Activated CD4-positive, alpha-beta T cell treated with anti-CD3 and anti-CD28 coated beads, Interleukin-2, amount 50 U/mL, for 24 hours (primary cell): ENCODE results near the gene IGF1R.

Experiments
- DNase-seq, 2 donors: peaks; one replicate each; pipeline ENCODE4 v3.0.0-alpha.2; 2020; ENCODE audit warnings: low read depth in 1 of 2, low spot score in 1 of 2

Gene IGF1R

DNA sequence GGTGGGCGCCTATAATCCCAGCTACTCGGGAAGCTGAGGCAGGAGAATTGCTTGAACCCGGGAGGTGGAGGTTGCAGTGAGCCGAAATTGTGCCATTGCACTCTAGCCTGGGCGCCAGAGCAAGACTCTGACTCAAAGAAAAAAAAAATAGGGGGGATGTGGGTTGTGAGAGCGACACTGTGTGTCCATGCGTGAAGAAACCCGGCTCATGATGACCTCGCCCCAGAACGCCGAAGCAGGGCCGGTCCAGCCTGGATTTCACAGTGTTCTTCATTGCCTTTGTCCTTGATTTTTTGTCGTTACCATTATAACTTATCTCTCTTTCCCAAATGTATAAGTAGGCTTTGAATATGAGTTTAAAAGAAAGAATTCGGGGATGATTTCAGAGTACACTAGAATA is 230.5 kb downstream of the IGF1R start:
- no peak for DNase-seq

DNA sequence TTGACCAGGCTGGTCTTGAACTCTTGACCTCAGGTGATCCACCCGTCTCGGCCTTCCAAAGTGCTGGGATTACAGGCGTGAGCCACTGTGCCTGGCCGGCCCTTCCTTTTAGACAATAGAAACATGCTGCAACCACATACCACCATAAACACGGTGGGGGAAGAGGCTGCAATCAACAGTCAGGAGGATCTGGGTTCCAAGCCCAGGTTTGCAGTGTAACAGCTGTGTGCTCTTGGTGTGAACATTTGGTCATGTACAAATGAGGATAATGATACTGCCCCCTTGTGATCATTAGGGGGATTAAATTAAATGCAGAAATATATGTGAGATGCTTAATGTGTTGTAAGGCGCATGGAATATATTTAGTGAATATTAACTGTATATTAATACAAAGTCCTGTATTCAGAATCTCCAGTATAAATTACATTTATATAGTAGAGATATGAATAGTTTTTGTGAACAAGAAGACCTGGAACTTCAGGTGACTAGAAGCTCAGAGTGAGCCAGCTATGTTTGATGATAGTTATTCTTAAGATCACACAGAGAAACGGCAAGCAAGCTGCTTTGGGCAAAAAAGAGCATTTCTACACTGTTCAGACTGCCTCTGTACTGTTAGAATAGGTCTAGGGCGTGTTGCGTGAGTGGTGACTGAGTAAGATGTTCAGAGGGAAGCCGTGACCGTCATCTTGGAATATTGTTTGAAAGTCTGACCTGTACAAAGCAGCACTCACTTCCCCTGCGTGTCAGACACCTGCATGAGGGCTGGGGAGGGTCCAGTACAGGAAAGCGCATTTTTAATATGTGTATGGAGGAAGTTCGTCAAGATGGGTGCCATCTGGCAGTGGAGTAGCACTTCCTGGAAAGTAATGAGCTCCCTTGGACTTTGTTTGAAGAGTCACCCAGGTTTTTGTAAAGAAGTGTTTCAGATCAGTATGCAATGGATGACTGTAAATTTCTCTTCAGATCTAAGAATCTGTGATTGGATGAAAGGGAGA is 233.5 kb downstream of the IGF1R start:
- DNase-seq, result no peak

DNA sequence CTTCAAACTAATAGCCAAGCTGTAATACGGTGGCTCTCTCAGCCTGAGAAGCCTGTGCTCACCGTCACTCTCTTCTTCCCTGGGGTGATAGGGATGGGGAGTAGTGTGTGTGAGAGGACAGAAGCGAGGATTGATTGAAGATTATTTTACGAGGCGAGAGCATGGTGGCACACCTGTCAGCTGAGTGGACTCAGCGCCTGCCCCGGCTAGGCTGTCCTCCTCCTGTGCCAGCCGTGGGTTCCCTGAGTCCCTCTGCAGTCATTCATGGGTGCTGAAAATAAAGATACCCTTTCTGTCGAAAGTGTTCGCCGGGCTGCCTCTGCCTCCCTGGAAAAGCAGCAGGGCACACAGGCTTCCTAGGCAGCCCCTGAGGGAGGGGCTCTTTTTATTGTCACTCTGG is 235.1 kb downstream of the IGF1R start:
- no peak for DNase-seq

DNA sequence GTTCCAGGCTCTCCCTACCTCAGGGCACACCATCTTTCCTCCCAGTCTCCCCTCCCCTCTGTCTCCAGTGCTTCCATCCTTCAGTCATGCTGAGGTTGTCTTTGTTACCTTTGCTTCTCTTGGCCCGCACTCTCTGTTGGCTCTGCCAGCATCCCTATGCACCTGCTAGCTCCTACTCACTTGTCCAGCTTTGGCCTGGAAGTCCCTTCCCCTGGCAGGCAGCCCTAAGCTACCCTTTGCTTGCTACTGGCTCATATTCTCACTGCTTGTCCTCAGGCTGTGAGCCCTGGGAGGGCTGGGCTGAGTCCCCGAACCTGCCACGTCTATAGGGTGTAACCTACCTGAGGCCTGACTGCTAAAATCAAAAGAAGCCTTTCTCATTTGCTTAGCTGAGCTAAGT is 236.6 kb downstream of the IGF1R start:
- no peak for DNase-seq

DNA sequence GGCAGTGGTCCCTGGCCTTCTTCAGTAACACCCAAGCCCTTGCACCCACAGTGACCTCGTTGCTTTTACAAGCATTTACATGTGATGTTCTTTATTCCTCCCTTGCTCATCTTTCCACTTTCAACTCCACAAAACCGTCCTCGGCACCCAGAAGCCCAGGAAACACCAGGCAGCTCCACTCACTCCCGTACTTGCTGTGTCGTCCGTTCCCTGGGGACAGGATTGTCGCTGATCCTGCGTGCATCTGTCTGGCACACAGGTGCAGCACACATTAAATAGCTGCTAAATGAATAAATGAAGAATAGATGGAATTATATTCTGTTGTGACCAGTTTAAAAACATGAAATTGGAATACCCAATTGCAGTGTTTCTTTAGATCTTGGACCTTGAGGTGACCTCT is 239.6 kb downstream of the IGF1R start:
- DNase-seq, result no peak

DNA sequence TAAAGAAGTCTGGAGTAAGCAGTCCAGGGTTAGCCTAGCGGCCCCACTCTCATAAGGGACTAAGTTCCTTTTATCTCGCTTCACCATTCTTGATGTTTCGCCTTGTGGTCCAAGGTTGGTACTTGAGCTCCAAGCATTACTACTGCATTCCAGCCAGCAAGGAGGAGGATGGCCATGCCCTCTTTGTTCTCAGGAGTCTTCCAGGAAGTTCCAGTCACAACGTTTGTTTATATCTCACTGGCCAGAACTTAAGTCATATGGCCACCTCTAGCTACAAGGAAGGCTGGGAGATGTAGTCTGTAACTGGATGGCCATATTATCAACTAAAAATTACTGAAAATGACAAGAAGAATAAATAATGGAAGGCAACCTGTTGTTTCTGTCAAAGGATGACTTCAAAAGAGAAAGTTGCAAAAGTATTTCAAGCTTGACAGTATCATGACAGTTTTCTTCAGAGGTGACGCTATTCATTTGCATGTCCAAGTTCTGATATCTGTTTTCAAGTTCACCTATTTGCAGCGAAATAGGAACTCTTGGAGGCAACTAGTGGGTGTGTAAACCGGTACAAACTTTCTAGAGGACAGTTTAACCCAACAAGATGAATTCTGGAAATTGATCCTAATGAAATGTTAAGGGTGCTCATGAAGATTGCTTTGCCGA is 240.6 kb downstream of the IGF1R start:
- no peak for DNase-seq

DNA sequence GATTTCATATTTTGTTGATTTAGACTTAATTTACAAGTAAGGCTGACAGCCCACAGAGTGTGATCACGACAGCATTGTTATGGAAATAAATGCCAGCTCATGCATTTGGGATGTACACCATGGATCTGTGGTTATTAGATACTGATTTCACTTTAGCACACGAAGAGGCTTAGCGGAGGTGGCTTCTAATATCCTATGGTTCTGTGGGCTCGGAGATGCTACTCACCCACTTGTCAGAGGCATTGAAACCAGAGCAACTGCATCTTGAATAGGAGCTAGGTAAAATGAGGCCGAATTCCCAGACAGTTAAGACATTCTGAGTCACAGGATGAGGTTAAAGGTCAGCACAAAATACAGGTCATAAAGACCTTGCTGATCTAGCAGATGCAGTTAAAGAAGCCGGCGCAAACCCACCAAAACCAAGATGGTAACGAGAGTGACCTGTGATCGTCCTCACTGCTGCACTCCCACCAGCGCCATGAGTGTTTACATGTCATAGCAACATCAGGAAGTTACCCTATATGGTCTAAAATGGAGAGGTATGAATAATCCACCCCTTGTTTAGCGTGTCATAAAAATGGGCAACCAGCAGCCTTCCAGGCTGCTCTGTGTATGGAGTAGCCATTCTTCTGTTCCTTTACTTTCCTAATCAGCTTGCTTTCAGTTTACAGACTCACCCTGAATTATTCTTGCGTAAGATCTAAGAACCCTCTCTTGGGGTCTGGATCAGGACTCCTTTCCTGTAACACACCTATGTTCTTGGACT is 241.8 kb downstream of the IGF1R start:
- DNase-seq, result no peak

DNA sequence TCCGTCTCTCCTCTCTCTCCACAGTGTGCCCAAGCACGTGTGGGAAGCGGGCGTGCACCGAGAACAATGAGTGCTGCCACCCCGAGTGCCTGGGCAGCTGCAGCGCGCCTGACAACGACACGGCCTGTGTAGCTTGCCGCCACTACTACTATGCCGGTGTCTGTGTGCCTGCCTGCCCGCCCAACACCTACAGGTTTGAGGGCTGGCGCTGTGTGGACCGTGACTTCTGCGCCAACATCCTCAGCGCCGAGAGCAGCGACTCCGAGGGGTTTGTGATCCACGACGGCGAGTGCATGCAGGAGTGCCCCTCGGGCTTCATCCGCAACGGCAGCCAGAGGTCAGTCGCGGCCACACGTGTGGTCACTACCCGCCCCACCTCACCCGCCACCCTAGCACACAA is 243.0 kb downstream of the IGF1R start:
- no peak for DNase-seq

DNA sequence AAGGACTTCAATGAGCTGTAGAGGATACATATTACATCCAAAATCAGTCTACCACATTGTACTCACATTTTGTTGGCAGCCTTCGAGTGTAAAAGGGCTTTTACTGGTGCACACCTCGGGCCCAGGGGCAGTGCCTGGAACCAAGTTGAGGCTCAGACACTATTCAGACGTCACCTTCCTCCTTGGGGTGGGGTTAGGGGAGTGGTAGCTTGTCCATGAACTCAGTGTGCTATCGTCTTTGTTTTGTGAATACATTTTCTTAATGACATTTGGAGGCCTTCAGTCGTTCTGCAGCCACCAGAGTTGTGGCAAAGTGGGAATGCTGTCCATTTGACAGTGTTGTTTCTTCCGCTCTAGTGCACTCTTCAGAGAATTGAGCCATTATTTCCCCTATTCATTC is 245.1 kb downstream of the IGF1R start:
- DNase-seq, result no peak

DNA sequence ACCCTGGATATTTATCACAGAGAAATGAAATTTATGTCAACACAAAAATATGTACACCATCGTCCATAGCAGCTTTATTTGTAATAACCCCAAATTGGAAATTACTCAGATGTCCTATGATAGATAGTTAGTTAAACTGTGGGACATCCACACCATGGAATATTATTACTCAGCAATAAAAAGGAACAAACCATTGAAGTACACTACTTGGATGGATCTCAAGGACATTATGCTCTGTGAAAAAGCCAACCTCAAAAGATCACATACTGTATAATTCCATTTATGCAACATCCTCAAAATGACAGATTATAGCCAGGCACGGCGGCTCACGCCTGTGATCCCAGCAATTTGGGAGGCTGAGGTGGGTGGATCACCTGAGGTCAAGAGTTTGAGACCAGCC is 246.0 kb downstream of the IGF1R start:
- no peak for DNase-seq

DNA sequence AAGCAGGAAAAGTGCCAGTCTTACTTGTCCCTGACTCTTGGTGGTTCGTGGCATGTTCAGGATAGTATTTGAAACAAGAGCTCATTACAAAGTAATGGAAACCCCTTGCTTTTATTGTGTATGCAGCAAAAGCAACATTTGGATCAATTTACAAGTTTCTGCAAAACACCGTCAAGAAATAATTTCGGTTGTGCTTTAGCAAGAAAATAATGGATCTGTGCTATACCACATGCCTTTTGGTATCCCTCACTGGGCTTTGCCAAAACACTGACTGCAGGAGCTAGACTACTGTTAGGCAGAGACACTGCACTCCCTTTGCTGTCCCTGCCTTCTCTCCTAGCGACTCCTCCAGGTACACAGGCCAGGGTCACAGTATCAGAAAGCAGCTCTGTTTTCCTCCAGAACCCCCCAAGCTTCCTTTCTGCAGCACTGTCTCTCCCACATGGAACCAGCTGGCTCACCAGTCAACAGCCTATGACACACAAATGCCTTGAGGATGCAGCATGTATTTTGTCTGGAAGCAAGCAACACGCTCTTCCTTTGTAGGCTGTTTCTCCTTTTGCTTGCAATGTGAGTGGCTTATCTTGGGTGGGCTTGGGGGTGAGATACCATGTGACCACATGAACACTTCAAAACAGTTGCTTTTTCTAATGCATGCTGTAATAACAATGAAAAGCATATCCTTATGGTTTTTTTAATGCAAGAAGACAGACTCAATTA is 247.8 kb downstream of the IGF1R start:
- no peak for DNase-seq

DNA sequence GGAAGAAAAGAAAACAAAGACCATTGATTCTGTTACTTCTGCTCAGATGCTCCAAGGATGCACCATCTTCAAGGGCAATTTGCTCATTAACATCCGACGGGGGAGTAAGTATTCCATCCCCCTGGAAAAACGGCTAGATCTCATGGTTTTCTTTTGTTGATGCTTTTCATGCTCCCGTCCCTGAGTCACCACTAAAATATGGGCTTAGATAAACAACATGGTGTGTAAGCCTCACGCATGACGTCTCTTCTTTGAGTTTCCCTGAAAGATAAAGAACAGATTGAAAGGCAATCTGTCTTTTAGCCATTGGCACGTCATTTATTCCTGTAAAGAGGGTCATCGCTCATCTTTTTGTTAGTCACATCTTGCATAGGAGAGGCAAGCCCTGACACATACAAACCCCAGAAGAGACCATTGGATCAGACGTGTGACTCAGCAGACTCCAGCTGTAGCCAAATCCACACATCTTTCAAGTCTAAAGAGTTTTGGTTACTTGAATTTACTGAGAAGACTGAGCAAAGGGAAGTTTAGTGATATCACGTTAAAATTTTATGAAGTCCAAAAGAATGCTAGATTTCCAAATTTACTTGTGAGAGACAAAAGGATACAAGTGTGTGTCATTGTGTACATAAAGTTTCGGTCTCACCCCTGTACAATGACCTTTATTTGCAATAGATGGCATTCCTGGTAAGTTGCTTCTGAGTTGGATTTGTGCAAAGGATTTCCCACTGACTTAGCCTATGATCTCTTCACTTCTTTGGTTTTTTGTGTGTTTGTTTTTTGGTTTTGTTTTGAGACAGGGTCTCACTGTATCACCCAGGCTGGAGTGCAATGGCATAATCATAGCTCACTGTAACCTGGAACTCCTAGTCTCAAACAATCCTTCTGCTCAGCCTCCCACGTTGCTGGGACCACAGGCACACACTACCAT is 248.7 kb downstream of the IGF1R start:
- no peak for DNase-seq

DNA sequence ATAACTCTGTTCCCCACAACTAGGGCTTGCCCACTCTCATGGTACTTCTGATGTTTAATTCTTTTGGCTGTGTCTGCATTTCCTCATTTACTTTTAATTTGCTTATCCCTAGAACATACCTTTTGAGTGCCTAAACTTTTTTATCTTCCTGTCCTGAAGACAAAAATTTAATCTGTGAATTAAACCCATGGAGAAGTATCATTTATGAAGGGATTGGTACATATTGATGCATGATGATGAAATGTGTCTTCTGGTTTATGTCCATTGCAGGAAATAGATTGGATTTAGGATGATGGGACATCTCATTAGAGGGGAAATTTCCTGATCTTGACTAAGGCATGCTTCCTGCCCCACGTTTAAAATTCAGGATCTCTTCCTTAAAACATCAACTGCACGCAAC is 249.8 kb downstream of the IGF1R start:
- DNase-seq, result no peak

DNA sequence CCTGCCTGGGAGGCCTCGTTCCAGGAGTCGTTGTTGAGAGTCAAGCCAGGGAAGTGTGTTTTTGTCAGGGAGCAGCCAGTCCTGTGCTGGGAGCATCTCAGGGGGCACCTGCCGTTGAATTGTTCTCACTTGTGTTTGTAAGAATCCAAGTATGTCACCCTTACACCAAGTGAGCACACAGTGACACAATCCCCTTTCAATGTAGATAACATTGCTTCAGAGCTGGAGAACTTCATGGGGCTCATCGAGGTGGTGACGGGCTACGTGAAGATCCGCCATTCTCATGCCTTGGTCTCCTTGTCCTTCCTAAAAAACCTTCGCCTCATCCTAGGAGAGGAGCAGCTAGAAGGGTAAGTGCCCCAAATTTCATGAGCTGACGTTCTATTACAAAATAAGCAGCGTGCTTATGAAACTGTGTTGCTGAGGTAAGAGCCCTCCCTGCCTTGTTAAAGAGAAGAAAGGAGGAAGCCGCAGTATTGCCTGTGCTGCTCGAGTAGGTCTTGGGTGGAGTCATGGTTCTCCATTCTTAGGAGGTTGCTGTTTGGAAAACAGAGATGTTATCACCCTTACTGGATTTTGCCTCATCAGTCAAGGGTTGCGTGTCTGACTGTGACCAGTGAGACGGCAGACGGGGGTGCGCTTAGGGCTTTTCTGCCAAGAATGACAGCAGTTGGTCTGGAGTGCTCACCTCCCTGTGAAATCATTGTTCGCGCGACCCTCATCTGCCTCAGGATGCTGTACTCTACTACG is 251.1 kb downstream of the IGF1R start:
- DNase-seq, result no peak

DNA sequence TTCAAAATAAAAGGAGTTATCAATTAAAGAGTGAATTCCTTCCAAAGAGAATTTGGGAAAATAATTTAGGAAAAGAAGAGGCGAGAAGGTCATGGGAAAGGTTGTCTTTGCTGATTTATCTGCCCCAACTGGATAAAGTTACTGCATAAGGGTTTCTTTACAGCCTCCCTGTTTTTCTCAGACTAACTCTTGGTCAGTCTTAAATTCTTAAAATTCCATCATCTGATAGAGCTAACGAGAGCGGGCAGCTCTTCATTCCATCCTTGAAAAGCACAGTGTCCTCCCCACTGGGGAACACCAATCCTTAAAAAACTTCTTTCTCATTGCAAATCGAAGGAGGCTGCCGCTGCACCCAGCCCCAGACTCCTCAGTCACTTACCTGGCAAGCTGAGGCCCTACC is 252.0 kb downstream of the IGF1R start:
- DNase-seq, result no peak

DNA sequence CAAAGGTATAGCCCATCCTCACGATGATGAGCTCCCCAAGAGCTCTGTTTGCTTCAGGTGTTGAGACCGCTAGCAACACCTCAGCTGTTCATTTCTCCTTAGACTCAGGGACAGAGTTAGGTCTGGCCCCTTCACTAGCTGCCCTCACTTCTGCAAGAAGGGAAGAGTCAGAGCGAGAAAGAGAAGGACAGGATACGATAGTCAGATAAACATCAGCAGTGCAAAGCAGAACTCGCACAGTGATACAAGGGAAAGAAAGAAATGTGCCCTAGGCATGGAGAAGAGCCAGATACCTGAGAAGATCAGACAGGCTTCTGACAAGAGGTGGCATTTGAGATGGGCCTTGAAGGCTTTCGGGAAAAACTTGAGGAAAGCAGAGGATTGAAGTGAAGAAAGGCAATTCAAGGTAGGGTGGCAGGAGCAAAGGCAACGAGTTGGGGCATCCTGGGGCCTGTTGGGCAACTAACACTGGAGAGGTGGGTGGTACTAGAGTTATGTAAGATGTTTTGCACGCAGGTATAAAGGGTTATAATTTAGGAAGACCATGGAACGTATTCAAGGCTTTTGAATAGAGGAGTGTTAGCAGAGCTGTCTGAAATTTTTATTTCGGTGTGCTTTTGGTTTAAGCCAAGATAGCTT is 253.2 kb downstream of the IGF1R start:
- DNase-seq, result no peak

DNA sequence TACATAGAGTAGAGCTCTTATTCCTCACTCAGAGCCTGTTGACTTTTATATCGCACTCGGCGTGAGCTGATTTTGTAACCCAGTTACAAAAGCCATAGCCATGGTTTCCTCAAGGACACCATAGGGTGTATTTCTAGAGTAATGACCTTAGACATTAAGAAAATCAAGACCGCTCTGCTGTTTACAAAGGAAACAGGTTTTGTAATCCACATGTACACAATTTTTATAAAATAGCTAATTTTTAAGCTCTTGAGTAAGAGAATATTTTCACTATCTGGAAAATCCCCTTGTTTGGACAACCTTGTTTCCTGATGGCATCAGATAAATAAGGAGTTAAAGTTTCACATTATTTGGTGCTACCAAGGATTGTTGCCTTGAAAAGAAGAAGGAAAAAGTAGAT is 254.6 kb downstream of the IGF1R start:
- DNase-seq, result no peak

DNA sequence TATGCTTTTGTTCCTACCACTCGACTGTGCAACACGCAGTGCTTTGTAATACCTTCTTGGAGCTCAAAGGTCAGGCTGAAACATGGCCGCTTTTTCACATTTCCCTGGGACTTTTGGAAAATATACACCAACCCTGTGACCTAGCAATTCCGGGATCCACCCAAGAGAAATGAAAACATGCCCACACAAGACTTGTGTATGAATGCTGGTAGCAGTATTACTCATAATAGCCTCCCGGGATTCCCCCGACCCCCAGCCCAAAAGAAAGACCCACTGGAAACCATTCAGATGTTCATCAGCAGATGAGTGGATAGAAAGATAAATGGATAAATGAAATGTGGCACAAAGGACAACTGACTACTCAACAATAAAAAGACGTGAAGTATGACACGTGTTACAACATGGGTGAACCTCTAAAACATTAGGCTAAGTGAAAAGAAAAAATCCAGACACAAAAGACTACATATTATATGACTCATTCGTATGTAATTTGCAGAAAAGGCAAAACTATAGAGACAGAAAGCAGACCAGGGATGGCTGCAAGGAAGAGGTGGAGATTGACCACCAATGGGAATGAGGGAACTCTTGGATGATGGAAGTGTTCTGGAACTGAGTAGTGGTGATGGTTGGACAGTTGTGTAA is 255.2 kb downstream of the IGF1R start:
- DNase-seq, result no peak
